Measurements from ENCODE around the gene AP1G2.

DNA sequence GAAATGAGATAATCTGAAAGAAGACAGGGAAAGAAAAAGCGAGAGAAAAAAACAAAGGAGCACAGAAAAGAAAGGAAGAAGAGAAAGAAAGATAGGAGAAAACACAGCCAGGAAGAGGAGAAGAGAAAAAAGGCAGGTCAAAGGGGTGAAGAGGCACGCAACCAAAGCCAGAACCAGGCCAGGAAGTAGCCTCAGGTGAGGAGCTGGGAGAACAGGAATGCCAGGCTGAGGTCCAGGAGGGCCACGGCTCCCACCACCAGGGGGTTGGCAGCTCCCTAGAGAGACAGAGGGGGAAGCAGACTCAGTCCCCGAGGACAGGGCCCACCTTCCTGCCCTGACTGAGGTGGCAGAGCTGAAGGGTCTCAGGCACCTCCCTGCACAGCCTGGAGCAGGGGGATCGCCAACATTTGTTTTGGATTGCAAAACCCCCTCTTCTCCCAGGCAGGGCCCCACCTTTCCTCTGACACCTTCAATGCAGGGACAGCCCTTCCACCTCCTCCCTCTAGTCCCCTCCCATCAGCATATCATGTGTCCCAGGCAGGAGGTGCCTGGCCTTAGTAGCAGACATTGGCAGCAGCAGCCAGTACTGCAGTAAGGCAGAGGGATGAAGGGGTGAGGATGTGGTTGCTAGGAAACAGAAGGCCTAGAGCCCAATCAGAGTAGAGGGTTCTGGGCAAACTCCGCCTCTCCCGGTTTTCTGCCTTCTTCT is 2.0 kb upstream of the AP1G2 start:
- TF ChIP-seq CTCF (IDR thresholded peaks at IDR 0.05) (no peak), POLR2A (IDR thresholded peaks at IDR 0.05) (no peak)

Measured in thyroid gland (tissue), 4 donors.